Erythroblast (primary cell): ENCODE data around the gene NKD1.

ENCODE experiments used
- GATA1 ChIP-seq: IDR thresholded peaks from 2 replicates; pipeline ENCODE4 v1.6.1; 2011; ENCODE audit warnings: low read depth, mild to moderate bottlenecking, control low read depth, low read length, moderate library complexity
- POLR2A ChIP-seq: IDR thresholded peaks from 2 replicates; pipeline ENCODE4 v1.6.1; 2011; ENCODE audit warnings: mild to moderate bottlenecking, low read length

DNA sequence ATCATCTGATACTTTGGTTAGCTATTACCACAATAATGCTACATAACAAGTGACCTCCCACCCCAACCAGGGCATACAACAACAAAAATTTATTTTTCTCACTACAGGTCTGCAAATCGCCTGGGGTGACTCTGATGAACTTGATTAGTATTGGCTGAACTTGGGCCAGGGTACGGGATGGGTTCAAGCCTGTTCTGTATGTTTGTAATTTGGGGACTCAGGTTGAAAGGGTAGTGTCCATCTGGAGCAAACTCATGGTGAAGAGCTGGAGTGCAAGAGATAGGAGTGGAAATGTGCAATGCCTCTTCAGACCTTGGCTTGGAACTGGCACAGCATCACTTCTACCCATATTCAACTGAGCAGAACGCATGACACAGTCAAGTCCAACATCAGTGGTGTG, 16.3 kb upstream of the NKD1 start:
- TF ChIP-seq POLR2A (no peak), GATA1 (no peak)
